Activated T-cell treated with anti-CD3 and anti-CD28 coated beads for 4 hours (primary cell): ENCODE data around the gene TIE1.

Source experiments
- DNase-seq: peaks from one replicate; pipeline ENCODE4 v3.0.0-alpha.2; 2020

The TIE1 gene

GRCh38 chr1:43313771-43314170, 13.0 kb downstream of the TIE1 start:
- no peak for DNase-seq

GRCh38 chr1:43314233-43314632, 13.5 kb downstream of the TIE1 start:
- DNase-seq = no peak

GRCh38 chr1:43315481-43315880, 14.7 kb downstream of the TIE1 start:
- no peak for DNase-seq

GRCh38 chr1:43315963-43316737, 15.4 kb downstream of the TIE1 start:
- no peak for DNase-seq

- DNase-seq = no peak
Observed at GRCh38 chr1:43316738-43317520, 16.1 kb downstream of the TIE1 start.

GRCh38 chr1:43317817-43318471, 17.2 kb downstream of the TIE1 start:
- DNase-seq = no peak

GRCh38 chr1:43318831-43319230, 18.0 kb downstream of the TIE1 start:
- no peak for DNase-seq

- DNase-seq = no peak
Observed at GRCh38 chr1:43319288-43319687, 18.5 kb downstream of the TIE1 start.

GRCh38 chr1:43319766-43320165, 19.0 kb downstream of the TIE1 start:
- DNase-seq = no peak

- no peak for DNase-seq
Observed at GRCh38 chr1:43321331-43321891, 20.6 kb downstream of the TIE1 start.

GRCh38 chr1:43322506-43322905, 21.7 kb downstream of the TIE1 start:
- no peak for DNase-seq

- no peak for DNase-seq
Observed at GRCh38 chr1:43324810-43325209, 24.0 kb downstream of the TIE1 start.

- DNase-seq = no peak
Observed at GRCh38 chr1:43325381-43325780, 24.6 kb downstream of the TIE1 start.

- DNase-seq = no peak
Observed at GRCh38 chr1:43327549-43328292, 26.9 kb downstream of the TIE1 start.

GRCh38 chr1:43329995-43330751, 29.4 kb downstream of the TIE1 start:
- DNase-seq = peak; percentile 51

- DNase-seq = no peak
Observed at GRCh38 chr1:43331688-43332087, 30.9 kb downstream of the TIE1 start.

- no peak for DNase-seq
Observed at GRCh38 chr1:43334453-43335205, 33.8 kb downstream of the TIE1 start.

GRCh38 chr1:43337588-43337987, 36.8 kb downstream of the TIE1 start, which contains the start of gene MPL:
Gene MPL (plus strand): TSS chr1:43337818. CDS start chr1:43337849, 31 bp downstream.
- no peak for DNase-seq

GRCh38 chr1:43338001-43338400, 37.2 kb downstream of the TIE1 start:
- DNase-seq = no peak

- DNase-seq = no peak
Observed at GRCh38 chr1:43339584-43340232, 38.9 kb downstream of the TIE1 start.
